Activated CD4-positive, CD25-positive, alpha-beta regulatory T cell treated with anti-CD3 and anti-CD28 coated beads, Interleukin-2, amount 50 U/mL, for 16 hours (primary cell): Measurements from ENCODE around the gene RBP5.

Experiments
- DNase-seq: peaks from one replicate; pipeline ENCODE4 v3.0.0-alpha.2; 2020; ENCODE audit warnings: low read depth, low spot score

Gene RBP5, protein sequence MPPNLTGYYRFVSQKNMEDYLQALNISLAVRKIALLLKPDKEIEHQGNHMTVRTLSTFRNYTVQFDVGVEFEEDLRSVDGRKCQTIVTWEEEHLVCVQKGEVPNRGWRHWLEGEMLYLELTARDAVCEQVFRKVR

DNA sequence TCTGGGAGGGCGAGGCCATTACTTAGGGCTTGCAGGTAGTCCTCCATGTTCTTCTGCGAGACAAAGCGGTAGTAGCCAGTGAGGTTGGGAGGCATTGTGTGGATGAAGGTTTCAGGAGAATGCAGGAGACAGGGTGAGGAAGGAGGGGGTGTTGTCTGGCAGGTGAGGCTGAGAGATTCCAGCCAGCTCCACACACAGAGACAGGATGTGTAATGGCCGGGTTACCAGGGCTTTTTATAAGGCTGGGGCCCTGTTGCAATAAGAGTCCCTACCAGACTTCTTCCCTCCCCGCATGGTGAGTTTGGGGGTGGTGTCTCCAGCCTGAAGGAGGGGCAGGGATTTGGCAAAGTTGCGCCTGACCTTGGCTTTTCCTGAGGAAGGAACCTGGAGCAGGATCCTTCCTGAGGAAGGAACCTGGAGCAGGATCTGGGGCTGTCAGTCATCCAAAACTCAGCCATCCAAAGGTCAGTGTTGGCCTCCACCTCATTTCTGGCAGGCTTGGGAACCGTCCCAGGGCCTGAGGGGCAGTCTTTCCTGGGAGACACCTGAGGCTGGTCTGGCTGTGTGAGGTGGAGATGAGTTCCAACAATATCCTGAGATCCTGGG lies at the start of gene RBP5:
TSS of gene RBP5 (minus strand) at position 209 of the 606 bp plus-strand sequence. CDS start at position 95, 114 bp downstream.
- no peak for DNase-seq

- DNase-seq = no peak
These were observed 49.8 kb upstream of the RBP5 start for GRCh38 chr12:7178481-7178880.

GRCh38 chr12:7176595-7176994 lies 47.9 kb upstream of the RBP5 start:
- DNase-seq = no peak

DNA sequence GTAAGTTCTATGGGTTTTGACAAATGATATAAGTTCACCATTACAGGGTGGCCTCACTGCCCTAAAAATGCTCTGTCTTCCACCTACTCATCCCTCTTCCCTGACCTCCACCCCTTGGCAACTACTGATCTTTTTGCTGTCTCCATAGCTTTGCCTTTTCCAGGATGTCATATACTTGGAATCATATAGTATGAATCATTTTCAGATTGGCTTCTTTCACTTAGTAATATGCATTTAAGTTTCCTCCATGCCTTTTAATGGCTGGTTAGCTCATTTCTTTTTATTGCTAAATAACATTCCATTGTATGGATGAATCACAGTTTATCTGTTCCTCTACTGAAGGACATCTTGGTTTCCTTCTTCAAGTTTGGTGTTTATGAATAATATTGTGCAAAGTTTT lies 46.8 kb upstream of the RBP5 start:
- no peak for DNase-seq

DNA sequence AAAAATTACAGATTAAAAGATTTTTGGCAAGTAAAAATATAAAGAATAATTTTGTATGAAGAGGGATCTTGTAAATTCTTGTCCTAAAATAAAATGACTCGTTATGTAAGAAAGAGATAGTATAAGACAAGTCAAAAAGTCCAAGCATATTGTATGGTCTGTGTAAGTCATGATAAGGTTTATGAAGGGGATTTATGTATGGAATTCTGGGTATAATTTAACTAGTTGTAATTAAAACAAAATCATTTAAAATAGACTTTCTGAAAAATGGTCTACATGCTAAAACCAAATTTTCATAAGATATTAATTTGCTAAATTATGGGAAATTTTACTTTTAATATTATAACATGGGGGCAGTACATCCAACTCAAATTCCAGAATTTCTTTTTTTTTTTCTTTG lies 43.2 kb upstream of the RBP5 start:
- no peak for DNase-seq

DNA sequence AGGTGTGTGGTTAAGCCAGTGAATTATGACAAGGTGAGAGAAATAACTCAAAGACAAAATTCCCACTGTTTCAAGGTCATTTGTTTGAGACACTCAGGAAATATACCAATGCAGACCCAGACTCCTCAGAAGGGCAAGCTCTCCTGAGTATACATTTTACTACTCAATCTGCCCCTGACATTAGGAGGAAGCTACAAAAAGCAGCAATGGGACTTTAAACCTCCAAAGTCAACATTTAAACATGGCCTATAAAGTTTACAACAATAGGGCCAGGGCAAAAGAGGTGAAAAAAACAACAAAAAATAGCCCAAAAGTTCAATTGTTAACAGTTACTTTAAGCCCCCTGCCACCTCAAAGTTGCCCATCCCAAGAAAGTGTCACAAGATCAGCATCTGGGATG lies 41.3 kb upstream of the RBP5 start:
- DNase-seq = no peak

- DNase-seq = no peak
These were observed 34.0 kb upstream of the RBP5 start for GRCh38 chr12:7162691-7163114.

DNA sequence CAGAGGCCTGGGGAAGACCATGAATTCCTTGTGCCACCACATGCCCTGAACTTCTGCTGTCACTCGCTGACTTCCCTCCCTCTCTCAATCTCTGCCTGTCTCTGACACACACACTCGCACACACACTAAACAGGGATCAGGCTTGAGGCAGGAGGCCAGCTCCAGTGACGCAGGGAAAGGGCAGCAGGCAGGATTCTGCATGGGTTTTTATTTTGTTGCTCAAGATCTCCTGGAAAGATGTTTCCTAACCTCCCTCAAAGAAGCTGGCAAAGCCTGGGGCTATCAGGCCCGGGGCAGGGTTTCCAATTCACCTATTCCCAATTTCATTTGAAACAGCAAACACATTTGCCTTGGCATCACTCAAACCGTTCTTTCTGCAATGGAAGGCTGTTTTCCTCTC lies 33.1 kb upstream of the RBP5 start:
- no peak for DNase-seq

DNA sequence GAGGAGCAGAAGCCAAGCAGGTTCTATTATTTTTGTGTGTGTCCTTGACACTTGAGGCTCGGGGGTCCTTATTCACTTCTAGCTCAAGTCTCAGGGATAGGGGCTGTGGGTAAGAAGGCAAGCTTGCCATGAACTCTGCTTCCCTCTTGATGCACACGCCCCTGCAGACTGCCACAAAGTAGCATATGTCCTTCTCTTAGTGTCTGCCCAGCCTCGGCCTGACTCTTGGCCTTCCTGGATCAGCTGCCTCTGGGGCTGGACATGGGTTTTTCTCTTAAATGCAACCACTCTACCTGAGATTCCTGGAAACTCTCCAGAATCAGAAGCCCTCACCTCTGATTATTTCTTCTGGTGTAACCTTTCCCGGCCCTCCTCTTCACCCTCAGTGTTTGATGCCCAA lies 32.6 kb upstream of the RBP5 start:
- no peak for DNase-seq

DNA sequence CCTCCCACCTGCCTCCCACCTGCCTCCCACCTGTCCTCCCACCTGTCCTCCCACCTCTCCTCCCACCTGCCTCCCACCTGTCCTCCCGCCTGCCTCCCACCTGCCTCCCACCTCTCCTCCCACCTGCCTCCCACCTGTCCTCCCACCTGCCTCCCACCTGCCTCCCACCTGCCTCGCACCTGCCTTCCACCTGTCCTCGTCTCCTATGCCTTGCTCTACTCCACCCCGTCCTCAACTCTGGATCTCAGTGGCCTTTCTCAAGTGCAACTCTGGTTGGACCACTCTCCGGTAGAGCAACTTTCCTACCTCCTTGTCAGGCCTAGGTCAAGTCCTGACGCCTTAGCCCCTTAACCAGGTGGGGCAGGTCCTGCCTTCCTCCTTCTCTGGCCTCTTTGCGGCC lies 31.5 kb upstream of the RBP5 start:
- DNase-seq = no peak

DNA sequence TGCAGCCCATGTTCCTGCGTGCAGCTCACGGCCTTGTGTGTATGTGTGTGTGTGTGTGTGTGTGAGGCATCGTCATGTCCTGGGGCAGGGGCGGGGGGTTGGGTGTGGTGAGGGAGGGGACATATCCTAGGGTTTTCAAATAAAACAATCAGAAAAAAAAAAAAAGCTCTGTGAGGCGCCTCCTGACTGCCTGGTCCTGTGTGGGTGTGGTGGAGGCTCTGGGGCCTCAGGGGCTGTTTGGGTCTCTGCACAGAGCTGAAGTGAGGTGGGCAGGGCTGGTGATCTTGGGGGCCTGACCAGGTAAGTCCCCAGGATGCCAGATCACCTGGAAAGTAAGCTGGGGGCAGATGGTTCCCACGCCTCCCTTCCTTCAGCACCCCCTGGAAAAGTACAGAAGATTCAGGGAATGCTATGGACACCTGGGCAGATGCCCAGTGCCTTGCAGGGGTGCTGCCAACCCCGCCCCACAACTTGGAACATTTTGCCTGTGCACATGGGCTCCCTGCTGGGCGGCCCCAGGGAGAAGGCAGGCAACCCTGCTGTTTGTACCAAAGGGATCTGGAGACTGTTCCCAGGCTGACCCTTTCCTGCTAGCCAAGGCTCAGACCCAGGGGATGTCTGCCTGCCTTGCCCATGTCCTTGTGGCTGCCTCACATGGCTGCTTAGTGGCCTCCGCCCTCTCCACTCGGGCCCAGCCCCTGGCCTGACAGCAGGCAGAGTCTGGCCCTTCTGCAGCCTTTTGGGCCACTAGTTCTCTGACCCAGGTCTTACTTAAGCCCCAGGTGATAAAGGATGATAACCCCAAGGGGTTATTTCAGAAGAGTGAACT lies 30.3 kb upstream of the RBP5 start:
- DNase-seq = no peak

- DNase-seq = no peak
These were observed 28.7 kb upstream of the RBP5 start for GRCh38 chr12:7157391-7157790.

GRCh38 chr12:7156259-7157197 lies 27.8 kb upstream of the RBP5 start:
- no peak for DNase-seq

DNA sequence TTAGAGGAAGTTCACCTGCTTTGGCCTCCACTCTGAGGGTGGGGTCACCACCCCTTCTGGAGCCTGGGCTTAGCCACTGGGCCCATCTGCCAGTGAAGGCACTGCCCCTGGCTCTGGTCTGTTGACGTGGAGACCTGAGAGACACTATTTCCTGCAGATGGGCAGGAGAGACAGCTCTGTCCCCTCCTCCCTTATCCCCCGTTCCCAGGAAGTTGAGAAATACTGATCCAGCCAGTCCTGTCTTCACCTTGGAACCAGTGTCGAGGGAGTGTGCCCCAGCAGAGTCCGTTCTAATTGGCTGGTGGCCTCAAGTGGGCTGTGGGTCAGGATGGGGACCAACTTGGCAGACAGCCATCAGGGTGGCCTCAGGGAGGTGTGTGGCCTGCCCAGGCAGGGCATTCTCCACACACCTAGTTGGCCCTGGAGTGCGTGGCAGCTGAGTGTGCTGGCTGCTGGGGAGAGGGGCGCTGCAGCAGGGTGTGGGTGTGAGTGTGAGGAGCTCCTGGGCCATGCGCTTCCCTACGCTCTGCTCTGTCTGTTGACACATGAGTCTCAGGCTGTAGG lies 26.9 kb upstream of the RBP5 start:
- no peak for DNase-seq

GRCh38 chr12:7154901-7155470 lies 26.3 kb upstream of the RBP5 start:
- no peak for DNase-seq

DNA sequence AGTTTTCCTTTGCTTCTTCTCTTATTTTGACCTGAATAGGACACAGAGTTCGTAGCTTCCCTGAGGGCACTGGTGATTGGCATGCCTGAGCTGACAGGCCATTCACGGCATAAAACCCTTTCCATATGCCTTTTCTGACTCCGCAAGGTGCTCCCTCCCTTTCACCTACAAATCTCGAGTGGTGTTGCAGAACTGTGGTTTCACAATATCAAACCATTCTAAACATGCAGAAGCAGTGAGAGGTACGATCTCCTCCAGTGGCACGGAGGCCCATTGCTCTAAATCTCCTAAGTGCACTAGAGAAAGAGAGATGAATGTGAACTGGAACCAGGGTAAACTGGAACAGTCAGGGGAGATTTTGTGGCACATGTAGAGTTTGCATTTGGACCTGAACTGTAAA lies 25.4 kb upstream of the RBP5 start:
- no peak for DNase-seq

- DNase-seq = no peak
These were observed 24.1 kb upstream of the RBP5 start for GRCh38 chr12:7152818-7153217.

- DNase-seq = no peak
These were observed 22.8 kb upstream of the RBP5 start for GRCh38 chr12:7151532-7151931.

- DNase-seq = no peak
These were observed 22.2 kb upstream of the RBP5 start for GRCh38 chr12:7150841-7151240.

GRCh38 chr12:7150356-7150755 lies 21.7 kb upstream of the RBP5 start:
- no peak for DNase-seq

GRCh38 chr12:7146906-7147305 lies 18.2 kb upstream of the RBP5 start:
- DNase-seq = no peak
